IPS DF 6.9 (cell line): ENCODE results near the gene MROH2A.

Source experiments
- DNase-seq: peaks from one replicate; pipeline ENCODE4 v3.0.0-alpha.2; 2013; ENCODE audit warnings: low read depth, low spot score
- H3K27ac ChIP-seq: one replicate; pipeline ENCODE4 v1.5.1; 2013; ENCODE audit warnings: low read length, control low read depth
- H3K27me3 ChIP-seq: 2 replicates; pipeline ENCODE4 v1.6.1; 2013; ENCODE audit warnings: mild to moderate bottlenecking, low read length; ENCODE audit not compliant: control insufficient read depth, insufficient read depth
- H3K36me3 ChIP-seq: 2 replicates; pipeline ENCODE4 v1.6.1; 2013; ENCODE audit warnings: low read length; ENCODE audit not compliant: control insufficient read depth, insufficient read depth
- H3K4me1 ChIP-seq: 2 replicates; pipeline ENCODE4 v1.6.1; 2013; ENCODE audit warnings: low read length; ENCODE audit not compliant: control insufficient read depth, insufficient read depth
- H3K4me3 ChIP-seq: 2 replicates; pipeline ENCODE4 v1.5.1; 2013; ENCODE audit warnings: mild to moderate bottlenecking, low read length
- H3K9me3 ChIP-seq: 2 replicates; pipeline ENCODE4 v1.6.1; 2013; ENCODE audit warnings: low read length, inconsistent platforms; ENCODE audit not compliant: control insufficient read depth, insufficient read depth
- WGBS: extraction: QIAGEN DNeasy Blood & Tissue Kit; methylation state at CpG from one replicate; pipeline ENCODE4 v1.1.7; 2013; ENCODE audit warnings: mixed read lengths, missing lambda C conversion rate; ENCODE audit not compliant: insufficient read length, insufficient coverage; 5-methylcytosine and 5-hydroxymethylcytosine counted together

The MROH2A gene

GRCh38 chr2:233800208-233800607, 22.1 kb downstream of the MROH2A start:
- Histone ChIP-seq H3K27ac (no peak overlapping the region), H3K36me3 (no peaks in the 10 kb centered on the region), H3K4me3 (no peak overlapping the region), H3K27me3 (no peaks in the 10 kb centered on the region), H3K4me1 (no peaks in the 10 kb centered on the region), H3K9me3 (no peaks in the 10 kb centered on the region)
- DNase-seq, result no peak
- WGBS, result no CpG with 5 or more reads among the region's 7 CpGs

GRCh38 chr2:233801357-233802131, 23.4 kb downstream of the MROH2A start:
- H3K27me3 ChIP-seq, result no peaks in the 10 kb centered on the region
- WGBS, result no CpG with 5 or more reads among the region's 9 CpGs
- DNase-seq, result no peak
- H3K9me3 ChIP-seq, result no peaks in the 10 kb centered on the region
- H3K4me1 ChIP-seq, result no peaks in the 10 kb centered on the region
- no peak overlapping the region for H3K4me3 ChIP-seq
- no peaks in the 10 kb centered on the region for H3K36me3 ChIP-seq
- no peak overlapping the region for H3K27ac ChIP-seq

- Histone ChIP-seq H3K27ac (no peak overlapping the region), H3K4me3 (no peak overlapping the region), H3K27me3 (no peaks in the 10 kb centered on the region), H3K4me1 (no peaks in the 10 kb centered on the region), H3K36me3 (no peaks in the 10 kb centered on the region), H3K9me3 (no peaks in the 10 kb centered on the region)
- WGBS, result no CpG with 5 or more reads among the region's 3 CpGs
- no peak for DNase-seq
Measured at GRCh38 chr2:233802132-233802815, 24.1 kb downstream of the MROH2A start.

- Histone ChIP-seq H3K36me3 (no peaks in the 10 kb centered on the region), H3K27me3 (no peaks in the 10 kb centered on the region), H3K4me1 (no peaks in the 10 kb centered on the region), H3K9me3 (no peaks in the 10 kb centered on the region), H3K27ac (no peak overlapping the region), H3K4me3 (no peak overlapping the region)
- WGBS, result no CpG with 5 or more reads among the region's 2 CpGs
- DNase-seq, result no peak
Measured at GRCh38 chr2:233803292-233803911, 25.3 kb downstream of the MROH2A start.

- Histone ChIP-seq H3K9me3 (no peaks in the 10 kb centered on the region), H3K36me3 (no peaks in the 10 kb centered on the region), H3K27me3 (no peaks in the 10 kb centered on the region), H3K4me1 (no peaks in the 10 kb centered on the region), H3K4me3 (no peak overlapping the region), H3K27ac (no peak overlapping the region)
- WGBS, result no CpG with 5 or more reads among the region's 8 CpGs
- no peak for DNase-seq
Measured at GRCh38 chr2:233803994-233804393, 25.9 kb downstream of the MROH2A start.

- no peaks in the 10 kb centered on the region for H3K4me1 ChIP-seq
- whole genome bisulfite sequencing, result no CpG with 5 or more reads among the region's 12 CpGs
- no peak for DNase-seq
- H3K9me3 ChIP-seq, result no peaks in the 10 kb centered on the region
- no peaks in the 10 kb centered on the region for H3K27me3 ChIP-seq
- no peak overlapping the region for H3K4me3 ChIP-seq
- no peaks in the 10 kb centered on the region for H3K36me3 ChIP-seq
- no peak overlapping the region for H3K27ac ChIP-seq
Measured at GRCh38 chr2:233807215-233807865, 29.2 kb downstream of the MROH2A start.

GRCh38 chr2:233807966-233808935, 30.1 kb downstream of the MROH2A start:
- WGBS, result no CpG with 5 or more reads among the region's 10 CpGs
- Histone ChIP-seq H3K4me3 (no peak overlapping the region), H3K27ac (no peak overlapping the region), H3K27me3 (no peaks in the 10 kb centered on the region), H3K4me1 (no peaks in the 10 kb centered on the region), H3K36me3 (no peaks in the 10 kb centered on the region), H3K9me3 (no peaks in the 10 kb centered on the region)
- DNase-seq, result no peak

- Histone ChIP-seq H3K36me3 (no peaks in the 10 kb centered on the region), H3K27me3 (no peaks in the 10 kb centered on the region), H3K4me3 (no peak overlapping the region), H3K27ac (no peak overlapping the region), H3K4me1 (no peaks in the 10 kb centered on the region), H3K9me3 (no peaks in the 10 kb centered on the region)
- DNase-seq, result no peak
- no CpG with 5 or more reads among the region's 6 CpGs for WGBS
Measured at GRCh38 chr2:233810385-233810784, 32.3 kb downstream of the MROH2A start.

GRCh38 chr2:233811087-233811486, 33.0 kb downstream of the MROH2A start:
- no peaks in the 10 kb centered on the region for H3K4me1 ChIP-seq
- no peaks in the 10 kb centered on the region for H3K27me3 ChIP-seq
- H3K27ac ChIP-seq, result no peak overlapping the region
- no peak overlapping the region for H3K4me3 ChIP-seq
- no CpG with 5 or more reads among the region's 4 CpGs for WGBS
- H3K36me3 ChIP-seq, result no peaks in the 10 kb centered on the region
- no peaks in the 10 kb centered on the region for H3K9me3 ChIP-seq
- DNase-seq, result no peak
